ENCODE results near the gene SERPINB12.

The SERPINB12 gene

GRCh38 chr18:63532471-63532870, 9.7 kb upstream of the SERPINB12 start:
- no peaks in the 10 kb centered on the region for H3K9me3 ChIP-seq (ENCODE audit: control insufficient read depth, insufficient read depth, low read depth, low read length)
- ChIA-PET POLR2A (no interaction called here), CTCF (interaction anchor here (0.9 to 3.4 kb wide), 4 partner anchors 12 to 601 kb away, joined by 3 to 14 read pairs (median 4); no protein-coding TSS in a partner anchor)
- no peak overlapping the region for H3K27ac ChIP-seq (ENCODE audit: extremely low read depth, low read depth, low read length)
- H3K36me3 ChIP-seq (ENCODE audit: control insufficient read depth in 2 of 2, insufficient read depth in 1 of 2, low read length in 2 of 2), result no peaks in the 10 kb centered on the region
- no peak overlapping the region for H3K4me3 ChIP-seq (ENCODE audit: low read depth, low read length)
- H3K4me1 ChIP-seq (ENCODE audit: control insufficient read depth, insufficient read depth, low read length), result no peaks in the 10 kb centered on the region
- TF ChIP-seq KLF7 (tag by site-specific recombination; IDR thresholded peaks at IDR 0.05; ENCODE audit: borderline replicate concordance) (no peak), ZNF626 (tag by site-specific recombination; IDR thresholded peaks at IDR 0.05) (no peak), GLI2 (tag by site-specific recombination; IDR thresholded peaks at IDR 0.05; ENCODE audit: borderline replicate concordance, low read depth) (no peak), ZNF174 (tag by site-specific recombination; IDR thresholded peaks at IDR 0.05) (no peak), ZNF398 (tag by site-specific recombination; IDR thresholded peaks at IDR 0.05) (no peak), ZNF239 (tag by site-specific recombination; IDR thresholded peaks at IDR 0.05) (no peak), KLF9 (tag by site-specific recombination; IDR thresholded peaks at IDR 0.05; ENCODE audit: low read depth) (no peak), ZNF776 (tag by site-specific recombination; IDR thresholded peaks at IDR 0.05; ENCODE audit: borderline replicate concordance) (no peak), BCL6B (tag by site-specific recombination; IDR thresholded peaks at IDR 0.05) (no peak)

GRCh38 chr18:63534615-63535014, 7.6 kb upstream of the SERPINB12 start:
- ChIA-PET POLR2A (no interaction called here), CTCF (interaction anchor here (3.4 kb wide), 1 partner anchor 16 kb away, joined by 14 read pairs; no protein-coding TSS in a partner anchor)
- no peak overlapping the region for H3K4me3 ChIP-seq (ENCODE audit: low read depth, low read length)
- H3K36me3 ChIP-seq (ENCODE audit: control insufficient read depth in 2 of 2, insufficient read depth in 1 of 2, low read length in 2 of 2), result no peaks in the 10 kb centered on the region
- TF ChIP-seq ZSCAN30 (tag by site-specific recombination; IDR thresholded peaks at IDR 0.05), result no peak
- TF ChIP-seq MEIS1 (CRISPR knock-in tag; IDR thresholded peaks at IDR 0.05; ENCODE audit: borderline replicate concordance), result no peak
- no peak for TF ChIP-seq ELK4 (IDR thresholded peaks at IDR 0.05; ENCODE audit: borderline replicate concordance, low read depth, low read length)
- TF ChIP-seq ZFHX2 (tag by site-specific recombination; conservative IDR thresholded peaks at IDR 0.05), result no peak
- TF ChIP-seq GLI4 (tag by site-specific recombination; IDR thresholded peaks at IDR 0.05), result no peak
- no peak for TF ChIP-seq CTCF (tag by site-specific recombination; IDR thresholded peaks at IDR 0.05)
- no peak for TF ChIP-seq KLF1 (tag by site-specific recombination; IDR thresholded peaks at IDR 0.05)
- TF ChIP-seq ZNF280D (tag by site-specific recombination; IDR thresholded peaks at IDR 0.05), result no peak
- TF ChIP-seq KLF8 (tag by site-specific recombination; IDR thresholded peaks at IDR 0.05), result no peak
- TF ChIP-seq ZNF623 (tag by site-specific recombination; IDR thresholded peaks at IDR 0.05), result no peak
- TF ChIP-seq ZNF664 (tag by site-specific recombination; IDR thresholded peaks at IDR 0.05), result no peak
- TF ChIP-seq ZSCAN16 (tag by site-specific recombination; IDR thresholded peaks at IDR 0.05), result no peak
- no peak for TF ChIP-seq ZNF791 (tag by site-specific recombination; IDR thresholded peaks at IDR 0.05)
- no peak for TF ChIP-seq ZNF596 (tag by site-specific recombination; IDR thresholded peaks at IDR 0.05)
- TF ChIP-seq PATZ1 (tag by site-specific recombination; IDR thresholded peaks at IDR 0.05), result no peak
- H3K27ac ChIP-seq (ENCODE audit: extremely low read depth, low read depth, low read length), result no peak overlapping the region
- H3K4me1 ChIP-seq (ENCODE audit: control insufficient read depth, insufficient read depth, low read length), result no peaks in the 10 kb centered on the region
- no peaks in the 10 kb centered on the region for H3K9me3 ChIP-seq (ENCODE audit: control insufficient read depth, insufficient read depth, low read depth, low read length)

Data from HEK293 (cell line).